ENCODE results near the gene NOM1.

- TF ChIP-seq CTCF (IDR thresholded peaks at IDR 0.05; ENCODE audit: low read depth, low read length): no peak
- no peak for TF ChIP-seq EZH2phosphoT487 (IDR thresholded peaks at IDR 0.05; ENCODE audit: low read depth)
Measured at GRCh38 chr7:157010588-157011332, 61.2 kb downstream of the NOM1 start, which contains the start of gene MNX1.
